GM18861 (cell line): ENCODE measurements around the gene NUP210.

Experiments
- ATAC-seq: cut with Tn5 transposase; IDR thresholded peaks from one replicate; pipeline ENCODE4 v1.9.1; 2021; ENCODE audit not compliant: unreplicated experiment

NUP210 gene

GRCh38 chr3:13277860-13278531 lies 142.1 kb downstream of the NUP210 start:
- ATAC-seq = no peak

GRCh38 chr3:13277196-13277813 lies 142.8 kb downstream of the NUP210 start:
- ATAC-seq = no peak

DNA sequence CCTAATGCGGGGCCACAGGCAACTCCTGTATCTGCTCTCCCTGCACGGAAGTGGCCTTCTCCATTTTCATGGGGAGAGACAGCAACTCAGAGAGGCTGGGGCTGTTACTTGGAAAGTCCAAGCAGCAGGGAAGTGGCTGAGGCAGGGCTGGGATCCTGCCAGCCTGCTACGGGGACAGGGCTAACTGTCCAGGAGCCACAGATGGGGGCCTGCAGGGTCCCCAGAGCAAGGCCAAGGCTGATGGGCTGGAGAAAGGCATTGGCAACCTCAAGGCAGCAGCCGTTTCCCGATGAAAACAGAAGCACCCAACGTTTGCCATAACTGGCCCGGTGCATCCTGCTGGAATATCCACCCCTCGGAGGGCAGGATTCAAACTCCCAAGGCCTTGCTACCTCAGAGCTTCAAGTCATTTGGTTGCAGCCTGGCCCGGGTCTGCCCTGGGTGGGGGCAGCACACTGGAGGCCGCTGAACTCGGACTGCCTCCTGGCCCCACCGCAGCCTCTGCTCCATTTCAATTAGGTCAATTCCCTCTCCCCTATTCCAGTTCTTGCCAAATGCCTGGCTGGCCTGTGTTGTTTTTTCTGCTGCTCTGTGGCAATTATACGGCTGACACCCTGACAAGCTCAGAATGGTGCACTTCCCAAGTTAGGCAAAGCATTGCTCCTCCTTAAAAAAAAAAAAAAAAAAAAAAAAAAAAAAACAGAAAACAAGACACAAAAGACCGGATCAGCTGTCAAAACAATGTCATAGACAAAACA lies 143.5 kb downstream of the NUP210 start:
- ATAC-seq = no peak

DNA sequence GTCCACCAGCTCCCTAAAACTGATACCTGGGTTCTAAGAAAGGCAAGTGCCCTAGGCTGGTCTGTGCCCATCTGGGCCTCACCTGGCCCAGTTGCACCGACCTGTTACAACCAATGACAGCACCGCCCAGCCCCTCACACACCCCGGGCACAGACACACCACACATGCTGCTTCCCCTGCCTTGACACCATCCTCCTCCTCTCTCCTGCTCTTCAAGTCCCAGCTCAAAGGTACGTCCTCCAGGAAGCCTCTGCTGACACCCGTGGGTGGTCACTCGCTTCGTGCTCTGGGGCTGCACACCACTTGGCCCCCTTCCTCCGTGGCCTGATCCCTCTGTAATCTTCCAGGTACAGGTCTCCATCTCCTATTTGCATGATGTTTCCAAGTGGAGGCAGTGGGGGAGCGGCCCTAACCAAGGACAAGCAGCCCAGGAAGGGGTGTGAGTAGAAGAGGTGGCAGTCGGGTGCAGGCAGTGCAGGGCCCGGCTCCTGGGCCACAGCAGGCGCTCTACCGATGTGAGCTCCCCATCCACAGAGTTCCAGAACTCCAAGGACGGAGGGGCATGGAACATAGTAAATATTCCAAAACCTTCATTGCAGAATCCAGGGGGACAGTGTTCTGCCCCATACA lies 144.6 kb downstream of the NUP210 start:
- ATAC-seq = no peak

DNA sequence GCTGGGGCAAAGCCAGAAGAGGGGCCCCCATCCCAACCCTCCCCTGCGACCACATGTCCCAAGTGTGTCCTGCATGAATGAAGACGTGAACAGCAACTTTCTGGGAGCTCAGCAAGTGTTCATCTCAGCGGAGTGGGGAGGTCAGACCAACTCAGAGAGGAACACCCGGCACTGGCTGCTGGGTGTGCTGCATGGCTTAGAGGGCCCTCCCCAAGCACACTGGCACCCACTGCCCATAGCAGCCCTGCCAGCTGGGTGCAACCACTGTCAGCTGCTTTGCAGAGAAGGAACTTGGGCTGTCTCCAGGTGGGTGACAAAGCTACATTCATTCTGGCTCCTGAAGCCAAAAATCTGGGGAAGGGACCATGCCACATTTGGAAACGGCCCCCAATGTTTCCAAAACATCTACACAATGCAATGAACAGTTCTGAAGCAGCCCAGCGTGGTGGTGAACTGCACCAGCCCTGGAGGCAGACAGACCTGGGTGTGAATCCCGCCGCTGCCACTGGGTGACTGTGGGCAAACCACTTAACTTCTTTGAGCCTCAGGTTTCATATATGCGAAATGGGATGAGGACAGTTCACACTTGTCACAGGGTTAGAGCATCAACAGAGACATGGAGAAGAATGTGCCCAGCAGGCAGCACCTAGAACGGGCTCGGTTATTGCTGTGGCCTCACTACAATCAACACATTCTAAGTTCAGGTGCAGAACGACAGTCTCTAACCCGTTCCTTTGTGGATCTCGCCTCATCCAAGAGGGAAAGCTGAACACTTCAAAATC lies 145.4 kb downstream of the NUP210 start:
- ATAC-seq = no peak

DNA sequence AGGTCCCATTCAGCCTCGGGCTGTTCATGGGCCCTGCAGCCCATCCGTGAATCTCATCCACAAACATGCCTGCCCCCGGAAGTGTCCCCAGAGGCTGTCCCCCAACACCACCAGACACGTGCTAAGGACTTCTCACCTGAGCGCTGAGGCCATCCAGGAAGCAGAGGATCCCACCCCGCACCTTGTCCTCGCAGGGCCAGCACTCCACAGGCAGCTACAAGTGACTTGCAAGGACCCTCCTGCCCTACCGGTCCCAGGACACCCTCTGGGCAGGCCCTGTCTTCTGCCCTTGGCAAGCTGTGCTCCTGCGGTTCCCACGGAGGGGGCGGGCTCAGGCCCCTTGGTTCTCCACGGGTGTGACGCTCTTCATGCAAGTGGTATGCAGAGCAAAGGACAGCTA lies 146.0 kb downstream of the NUP210 start:
- no peak for ATAC-seq

- ATAC-seq = no peak
Measured at GRCh38 chr3:13273604-13274105, 146.5 kb downstream of the NUP210 start.

GRCh38 chr3:13272831-13273603 lies 147.1 kb downstream of the NUP210 start:
- ATAC-seq = no peak

- no peak for ATAC-seq
Measured at GRCh38 chr3:13269711-13270378, 150.3 kb downstream of the NUP210 start.

GRCh38 chr3:13268961-13269441 lies 151.1 kb downstream of the NUP210 start:
- ATAC-seq = no peak

- ATAC-seq = no peak
Measured at GRCh38 chr3:13268120-13268519, 152.0 kb downstream of the NUP210 start.

GRCh38 chr3:13266651-13267362 lies 153.3 kb downstream of the NUP210 start:
- ATAC-seq = no peak
